ENCODE results near the gene C1QTNF6.

- TF ChIP-seq EZH2 (IDR thresholded peaks at IDR 0.05; ENCODE audit: borderline replicate concordance, insufficient read depth, low read length, poor library complexity, severe bottlenecking) (no peak), CTCF (IDR thresholded peaks at IDR 0.05; ENCODE audit: poor library complexity, severe bottlenecking) (no peak), POLR2AphosphoS5 (IDR thresholded peaks at IDR 0.05) (no peak), RAD21 (conservative IDR thresholded peaks at IDR 0.05) (no peak), TAF1 (IDR thresholded peaks at IDR 0.05; ENCODE audit: low read depth) (no peak), REST (IDR thresholded peaks at IDR 0.05; ENCODE audit: borderline replicate concordance) (no peak)
Measured at GRCh38 chr22:37163096-37163489, 25.0 kb downstream of the C1QTNF6 start.

All from neural cell (in vitro differentiated cells).